Prostate gland (tissue), 2 donors: Measurements from ENCODE around the gene STAB2. TPM values are rescaled to one million over a fixed set of nuclear protein-coding genes. Genes with fewer than 3 reads are reported as not detected.

Source experiments
- DNase-seq: peaks from one replicate; pipeline ENCODE4 v3.0.0-alpha.2; 2019; ENCODE audit warnings: low spot score
- H3K27ac ChIP-seq, 2 donors: fragments of 200-600 bp; sonication (generic); 2 replicates each; pipeline ENCODE4 v1.5.1; 2017 to 2019
- H3K27me3 ChIP-seq: fragments of 200-600 bp; sonication (generic); replicated peaks from 2 replicates; pipeline ENCODE4 v1.5.1; 2019; ENCODE audit not compliant: insufficient read depth
- H3K36me3 ChIP-seq, 2 donors: fragments of 200-600 bp; sonication (generic); 1 replicate in 1 of 2; 2 replicates in 1 of 2; pipeline versions ENCODE4 v1.5.1 to v1.8.1; 2017 to 2019
- H3K4me1 ChIP-seq: fragments of 200-600 bp; sonication (generic); replicated peaks from 2 replicates; pipeline ENCODE4 v1.5.1; 2019
- H3K4me3 ChIP-seq, 2 donors: fragments of 200-600 bp; sonication (generic); 2 replicates each; pipeline ENCODE4 v1.5.1; 2017 to 2019
- H3K9me3 ChIP-seq: fragments of 200-600 bp; sonication (generic); 2 replicates; pipeline ENCODE4 v1.5.1; 2017
- CTCF ChIP-seq, 4 experiments: fragments of 200-600 bp in 2 of 4; fragments of 450-650 bp in 2 of 4; sonication (generic) in 2 of 4; IDR thresholded peaks; 1 replicate in 3 of 4; 2 replicates in 1 of 4; pipeline ENCODE4 v1.5.1; 2016 to 2019; ENCODE audit warnings: antibody characterized with exemption in 4 of 4, mild to moderate bottlenecking in 2 of 4, moderate library complexity in 2 of 4
- POLR2A ChIP-seq: fragments of 450-650 bp; IDR thresholded peaks from one replicate; pipeline ENCODE4 v1.6.1; 2016; ENCODE audit warnings: antibody characterized with exemption, mild to moderate bottlenecking
- POLR2AphosphoS5 ChIP-seq: sonication (generic); formaldehyde crosslinking; IDR thresholded peaks from one replicate; pipeline ENCODE4 v1.6.1; 2017; ENCODE audit warnings: antibody characterized with exemption
- WGBS: methylation state at CpG from one replicate; pipeline ENCODE4 v1.1.5; 2018; 5-methylcytosine and 5-hydroxymethylcytosine counted together
- intact Hi-C: fragments of 100-400 bp; cut with DNase I; formaldehyde crosslinking; loops from one replicate; pipeline ENCODE4 v1.14.2; 2022
- total RNA-seq, 2 donors: library from RNA; depleted of rRNA; stranded (reverse); fragments of >200 nt; gene quantifications; one replicate each; pipeline ENCODE4 v1.1.0, GENCODE V29; 2016

STAB2 gene
- total RNA-seq, 2 donors from 2014 or later: 0.62 TPM; not detected in 1

- Histone ChIP-seq H3K36me3 (no peaks in the 10 kb centered on the region), H3K4me1 (no peaks in the 10 kb centered on the region), H3K27me3 (no peaks in the 10 kb centered on the region), H3K27ac (no peak overlapping the region), H3K4me3 (no peak overlapping the region), H3K9me3 (no peaks in the 10 kb centered on the region)
- TF ChIP-seq POLR2A (no peak), CTCF (IDR thresholded peaks at IDR 0.05) (peak in 2 of 4 experiments; percentile 50 to 51), POLR2AphosphoS5 (no peak)
- intact Hi-C loops: loop anchor here (5.0 kb wide), 1 partner anchor 101 kb away; no protein-coding TSS in a partner anchor
- WGBS: 28% methylated on average over 3 of the region's 3 CpGs
- DNase-seq: no peak
Observed at GRCh38 chr12:103771466-103771865, 184.4 kb downstream of the STAB2 start.

GRCh38 chr12:103772367-103773108 lies 185.5 kb downstream of the STAB2 start:
- WGBS: 90% methylated on average over 7 of the region's 7 CpGs
- Histone ChIP-seq H3K27me3 (no peaks in the 10 kb centered on the region), H3K4me1 (no peaks in the 10 kb centered on the region), H3K27ac (no peak overlapping the region), H3K9me3 (no peaks in the 10 kb centered on the region), H3K4me3 (no peak overlapping the region), H3K36me3 (no peaks in the 10 kb centered on the region)
- no peak for DNase-seq
- TF ChIP-seq POLR2A (no peak), CTCF (IDR thresholded peaks at IDR 0.05) (no peak), POLR2AphosphoS5 (no peak)
- intact Hi-C loops: loop anchor here (5.0 kb wide), 1 partner anchor 100 kb away; no protein-coding TSS in a partner anchor

GRCh38 chr12:103773109-103773910 lies 186.2 kb downstream of the STAB2 start:
- 81% methylated on average over 4 of the region's 4 CpGs for WGBS
- Histone ChIP-seq H3K27ac (no peak overlapping the region), H3K9me3 (no peaks in the 10 kb centered on the region), H3K36me3 (no peaks in the 10 kb centered on the region), H3K4me3 (no peak overlapping the region), H3K27me3 (no peaks in the 10 kb centered on the region), H3K4me1 (no peaks in the 10 kb centered on the region)
- TF ChIP-seq POLR2A (no peak), POLR2AphosphoS5 (no peak), CTCF (IDR thresholded peaks at IDR 0.05) (no peak)
- DNase-seq: no peak
- intact Hi-C loops: loop anchor here (5.0 kb wide), 1 partner anchor 99 kb away; no protein-coding TSS in a partner anchor

- no peak for TF ChIP-seq CTCF (IDR thresholded peaks at IDR 0.05)
- intact Hi-C loops: loop anchor here (5.0 kb wide), 1 partner anchor 97 kb away; no protein-coding TSS in a partner anchor
- 96% methylated on average over 10 of the region's 10 CpGs for WGBS
- Histone ChIP-seq H3K9me3 (no peaks in the 10 kb centered on the region), H3K27me3 (no peaks in the 10 kb centered on the region), H3K36me3 (no peaks in the 10 kb centered on the region), H3K4me3 (no peak overlapping the region), H3K27ac (no peak overlapping the region), H3K4me1 (no peaks in the 10 kb centered on the region)
- DNase-seq: no peak
Observed at GRCh38 chr12:103774977-103775560, 188.0 kb downstream of the STAB2 start.
